ENCODE results near the gene SLC39A11.

Gene SLC39A11

DNA sequence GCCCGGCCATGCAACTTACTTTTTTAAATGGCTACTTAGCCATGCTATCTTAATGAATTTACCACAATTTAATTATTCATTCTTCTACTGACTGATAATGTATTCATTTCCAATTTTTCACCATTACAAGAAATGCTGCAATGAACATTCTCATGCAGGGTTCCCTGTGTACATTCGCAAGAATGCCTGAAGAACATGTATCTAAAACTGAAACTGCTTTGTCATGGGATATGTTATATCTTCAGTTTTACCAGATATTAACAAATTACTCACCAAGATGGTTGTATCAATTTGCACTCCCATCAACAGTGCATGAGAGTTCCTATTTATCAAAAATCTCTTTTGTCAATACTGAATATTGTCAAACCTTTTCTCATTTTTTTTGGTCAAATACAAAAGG is 100.8 kb downstream of the SLC39A11 start:
- TF ChIP-seq OSR1 (CRISPR knock-in tag; IDR thresholded peaks at IDR 0.05) (no peak), ZNF70 (CRISPR knock-in tag; IDR thresholded peaks at IDR 0.05) (no peak), RARB (CRISPR knock-in tag; IDR thresholded peaks at IDR 0.05) (no peak), ZFP30 (CRISPR knock-in tag; IDR thresholded peaks at IDR 0.05) (no peak), SNAI2 (CRISPR knock-in tag; IDR thresholded peaks at IDR 0.05) (no peak), ZNF565 (CRISPR knock-in tag; conservative IDR thresholded peaks at IDR 0.05; ENCODE audit: low read depth) (no peak), GLIS3 (CRISPR knock-in tag; IDR thresholded peaks at IDR 0.05) (no peak), TCF4 (CRISPR knock-in tag; IDR thresholded peaks at IDR 0.05; ENCODE audit: borderline replicate concordance) (no peak)
- TF ChIP-seq, protein P1, sequence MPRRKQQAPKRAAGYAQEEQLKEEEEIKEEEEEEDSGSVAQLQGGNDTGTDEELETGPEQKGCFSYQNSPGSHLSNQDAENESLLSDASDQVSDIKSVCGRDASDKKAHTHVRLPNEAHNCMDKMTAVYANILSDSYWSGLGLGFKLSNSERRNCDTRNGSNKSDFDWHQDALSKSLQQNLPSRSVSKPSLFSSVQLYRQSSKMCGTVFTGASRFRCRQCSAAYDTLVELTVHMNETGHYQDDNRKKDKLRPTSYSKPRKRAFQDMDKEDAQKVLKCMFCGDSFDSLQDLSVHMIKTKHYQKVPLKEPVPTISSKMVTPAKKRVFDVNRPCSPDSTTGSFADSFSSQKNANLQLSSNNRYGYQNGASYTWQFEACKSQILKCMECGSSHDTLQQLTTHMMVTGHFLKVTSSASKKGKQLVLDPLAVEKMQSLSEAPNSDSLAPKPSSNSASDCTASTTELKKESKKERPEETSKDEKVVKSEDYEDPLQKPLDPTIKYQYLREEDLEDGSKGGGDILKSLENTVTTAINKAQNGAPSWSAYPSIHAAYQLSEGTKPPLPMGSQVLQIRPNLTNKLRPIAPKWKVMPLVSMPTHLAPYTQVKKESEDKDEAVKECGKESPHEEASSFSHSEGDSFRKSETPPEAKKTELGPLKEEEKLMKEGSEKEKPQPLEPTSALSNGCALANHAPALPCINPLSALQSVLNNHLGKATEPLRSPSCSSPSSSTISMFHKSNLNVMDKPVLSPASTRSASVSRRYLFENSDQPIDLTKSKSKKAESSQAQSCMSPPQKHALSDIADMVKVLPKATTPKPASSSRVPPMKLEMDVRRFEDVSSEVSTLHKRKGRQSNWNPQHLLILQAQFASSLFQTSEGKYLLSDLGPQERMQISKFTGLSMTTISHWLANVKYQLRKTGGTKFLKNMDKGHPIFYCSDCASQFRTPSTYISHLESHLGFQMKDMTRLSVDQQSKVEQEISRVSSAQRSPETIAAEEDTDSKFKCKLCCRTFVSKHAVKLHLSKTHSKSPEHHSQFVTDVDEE (CRISPR knock-in tag; IDR thresholded peaks at IDR 0.05), result no peak
- TF ChIP-seq, protein P2, sequence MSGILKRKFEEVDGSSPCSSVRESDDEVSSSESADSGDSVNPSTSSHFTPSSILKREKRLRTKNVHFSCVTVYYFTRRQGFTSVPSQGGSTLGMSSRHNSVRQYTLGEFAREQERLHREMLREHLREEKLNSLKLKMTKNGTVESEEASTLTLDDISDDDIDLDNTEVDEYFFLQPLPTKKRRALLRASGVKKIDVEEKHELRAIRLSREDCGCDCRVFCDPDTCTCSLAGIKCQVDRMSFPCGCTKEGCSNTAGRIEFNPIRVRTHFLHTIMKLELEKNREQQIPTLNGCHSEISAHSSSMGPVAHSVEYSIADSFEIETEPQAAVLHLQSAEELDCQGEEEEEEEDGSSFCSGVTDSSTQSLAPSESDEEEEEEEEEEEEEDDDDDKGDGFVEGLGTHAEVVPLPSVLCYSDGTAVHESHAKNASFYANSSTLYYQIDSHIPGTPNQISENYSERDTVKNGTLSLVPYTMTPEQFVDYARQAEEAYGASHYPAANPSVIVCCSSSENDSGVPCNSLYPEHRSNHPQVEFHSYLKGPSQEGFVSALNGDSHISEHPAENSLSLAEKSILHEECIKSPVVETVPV (CRISPR knock-in tag; IDR thresholded peaks at IDR 0.05), result no peak
- TF ChIP-seq, protein P3, sequence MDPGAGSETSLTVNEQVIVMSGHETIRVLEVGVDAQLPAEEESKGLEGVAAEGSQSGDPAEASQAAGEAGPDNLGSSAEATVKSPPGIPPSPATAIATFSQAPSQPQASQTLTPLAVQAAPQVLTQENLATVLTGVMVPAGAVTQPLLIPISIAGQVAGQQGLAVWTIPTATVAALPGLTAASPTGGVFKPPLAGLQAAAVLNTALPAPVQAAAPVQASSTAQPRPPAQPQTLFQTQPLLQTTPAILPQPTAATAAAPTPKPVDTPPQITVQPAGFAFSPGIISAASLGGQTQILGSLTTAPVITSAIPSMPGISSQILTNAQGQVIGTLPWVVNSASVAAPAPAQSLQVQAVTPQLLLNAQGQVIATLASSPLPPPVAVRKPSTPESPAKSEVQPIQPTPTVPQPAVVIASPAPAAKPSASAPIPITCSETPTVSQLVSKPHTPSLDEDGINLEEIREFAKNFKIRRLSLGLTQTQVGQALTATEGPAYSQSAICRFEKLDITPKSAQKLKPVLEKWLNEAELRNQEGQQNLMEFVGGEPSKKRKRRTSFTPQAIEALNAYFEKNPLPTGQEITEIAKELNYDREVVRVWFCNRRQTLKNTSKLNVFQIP (CRISPR knock-in tag; IDR thresholded peaks at IDR 0.05; ENCODE audit: borderline replicate concordance, low read depth), result no peak
- no peak for ATAC-seq

DNA sequence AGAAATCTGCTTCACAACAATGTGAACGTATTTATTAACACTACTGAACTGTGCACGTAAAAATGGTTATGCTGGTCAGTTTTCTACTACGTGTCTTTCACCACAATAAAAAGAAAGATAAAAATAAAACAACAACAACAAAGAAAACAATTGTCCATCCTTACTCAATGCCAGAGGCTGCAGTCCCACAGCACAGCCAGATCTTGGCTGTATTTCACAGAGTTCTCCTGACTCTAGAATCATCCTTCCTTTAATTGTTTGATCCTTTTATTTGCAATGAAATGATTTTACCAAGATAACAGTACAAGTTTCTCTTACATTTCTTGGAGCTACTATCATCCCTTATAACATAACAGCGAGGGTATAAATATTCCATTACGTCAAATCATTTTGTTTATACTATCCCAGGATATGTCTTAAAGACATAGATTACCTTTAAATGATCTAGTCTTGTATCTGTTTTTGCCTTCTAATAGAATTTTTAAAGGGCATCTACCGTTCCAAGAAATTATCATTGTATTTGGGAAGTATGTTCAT is 103.3 kb downstream of the SLC39A11 start:
- ATAC-seq, result no peak
- TF ChIP-seq, protein P2 (CRISPR knock-in tag; IDR thresholded peaks at IDR 0.05), result no peak
- no peak for TF ChIP-seq ZC3H10 (CRISPR knock-in tag; IDR thresholded peaks at IDR 0.05)
- TF ChIP-seq ARNTL (CRISPR knock-in tag; IDR thresholded peaks at IDR 0.05; ENCODE audit: borderline replicate concordance, low read depth), result no peak
- TF ChIP-seq ZFP30 (CRISPR knock-in tag; IDR thresholded peaks at IDR 0.05), result no peak
- no peak for TF ChIP-seq ZFP3 (CRISPR knock-in tag; IDR thresholded peaks at IDR 0.05)
- TF ChIP-seq ZNF565 (CRISPR knock-in tag; conservative IDR thresholded peaks at IDR 0.05; ENCODE audit: low read depth), result no peak
- TF ChIP-seq ESRRG (CRISPR knock-in tag; IDR thresholded peaks at IDR 0.05), result no peak
- TF ChIP-seq ISL1 (CRISPR knock-in tag; IDR thresholded peaks at IDR 0.05), result no peak
- no peak for TF ChIP-seq RARB (CRISPR knock-in tag; IDR thresholded peaks at IDR 0.05)
- no peak for TF ChIP-seq PPARA (CRISPR knock-in tag; IDR thresholded peaks at IDR 0.05; ENCODE audit: borderline replicate concordance)
- TF ChIP-seq TCF4 (CRISPR knock-in tag; IDR thresholded peaks at IDR 0.05; ENCODE audit: borderline replicate concordance), result no peak
- TF ChIP-seq GLIS3 (CRISPR knock-in tag; IDR thresholded peaks at IDR 0.05), result no peak
- no peak for TF ChIP-seq OSR1 (CRISPR knock-in tag; IDR thresholded peaks at IDR 0.05)
- TF ChIP-seq BACH2 (CRISPR knock-in tag; IDR thresholded peaks at IDR 0.05; ENCODE audit: borderline replicate concordance), result no peak
- TF ChIP-seq, protein P1 (CRISPR knock-in tag; IDR thresholded peaks at IDR 0.05), result no peak
- TF ChIP-seq CSDC2 (CRISPR knock-in tag; IDR thresholded peaks at IDR 0.05), result no peak
- TF ChIP-seq, protein P3 (CRISPR knock-in tag; IDR thresholded peaks at IDR 0.05; ENCODE audit: borderline replicate concordance, low read depth), result no peak

Data from SK-N-SH treated with all-trans-retinoic acid at 6 μM for 48 hours (cell line).